ENCODE results near the gene SYCP2. TPM values are rescaled to one million over a fixed set of nuclear protein-coding genes. Genes with fewer than 3 reads are reported as not detected.

The SYCP2 gene
- total and polyA plus RNA-seq, 4 donors, result 1.0 to 6.7 (median 2.5) TPM

DNA sequence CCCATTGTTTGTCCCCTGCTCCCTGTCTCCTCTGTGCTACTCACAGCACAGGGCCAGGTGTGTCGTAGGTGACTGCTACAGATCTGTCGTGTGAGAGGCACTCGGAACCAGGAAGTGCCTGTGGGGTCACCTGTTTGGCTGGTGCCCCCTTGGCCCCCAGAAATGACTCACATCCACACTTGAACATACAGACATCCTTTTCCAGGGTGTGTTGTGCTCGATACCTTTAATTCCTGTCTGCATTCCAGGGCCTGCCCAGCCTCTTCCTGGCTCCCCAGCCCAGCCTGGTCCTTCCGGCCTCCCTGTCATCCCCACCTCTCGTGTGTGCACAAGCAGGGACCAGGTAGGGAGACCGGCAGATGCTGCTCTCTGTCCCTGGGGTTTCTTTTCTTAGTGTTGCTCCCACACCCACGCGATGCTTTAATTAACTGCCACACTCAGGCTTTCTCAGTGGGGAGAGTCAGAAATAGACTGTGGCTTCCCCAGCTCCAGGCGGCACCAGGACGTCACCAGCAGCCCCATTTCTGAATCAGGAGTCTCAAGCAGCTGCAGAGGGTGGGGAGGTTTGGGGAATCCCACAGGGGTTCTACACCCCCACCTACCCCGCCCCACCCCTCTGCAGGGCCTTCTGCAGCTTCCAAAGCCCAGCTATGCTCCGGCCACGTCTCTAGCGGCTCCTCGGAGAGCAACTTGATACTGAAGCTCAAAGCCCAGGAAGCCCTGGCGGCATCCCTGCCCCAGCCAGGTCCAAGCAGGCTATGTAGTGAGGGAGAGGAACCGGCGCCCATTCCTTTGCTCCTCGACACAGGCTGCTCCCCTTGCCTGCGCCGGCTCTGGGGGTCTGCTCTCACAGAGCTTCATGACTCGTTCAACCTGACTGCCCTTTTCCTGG is 102.2 kb downstream of the SYCP2 start:
- TF ChIP-seq, protein P1, sequence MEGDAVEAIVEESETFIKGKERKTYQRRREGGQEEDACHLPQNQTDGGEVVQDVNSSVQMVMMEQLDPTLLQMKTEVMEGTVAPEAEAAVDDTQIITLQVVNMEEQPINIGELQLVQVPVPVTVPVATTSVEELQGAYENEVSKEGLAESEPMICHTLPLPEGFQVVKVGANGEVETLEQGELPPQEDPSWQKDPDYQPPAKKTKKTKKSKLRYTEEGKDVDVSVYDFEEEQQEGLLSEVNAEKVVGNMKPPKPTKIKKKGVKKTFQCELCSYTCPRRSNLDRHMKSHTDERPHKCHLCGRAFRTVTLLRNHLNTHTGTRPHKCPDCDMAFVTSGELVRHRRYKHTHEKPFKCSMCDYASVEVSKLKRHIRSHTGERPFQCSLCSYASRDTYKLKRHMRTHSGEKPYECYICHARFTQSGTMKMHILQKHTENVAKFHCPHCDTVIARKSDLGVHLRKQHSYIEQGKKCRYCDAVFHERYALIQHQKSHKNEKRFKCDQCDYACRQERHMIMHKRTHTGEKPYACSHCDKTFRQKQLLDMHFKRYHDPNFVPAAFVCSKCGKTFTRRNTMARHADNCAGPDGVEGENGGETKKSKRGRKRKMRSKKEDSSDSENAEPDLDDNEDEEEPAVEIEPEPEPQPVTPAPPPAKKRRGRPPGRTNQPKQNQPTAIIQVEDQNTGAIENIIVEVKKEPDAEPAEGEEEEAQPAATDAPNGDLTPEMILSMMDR (IDR thresholded peaks at IDR 0.05; ENCODE audit: control extremely low read depth, extremely low read depth), result no peak
- WGBS, 2 donors, result 65 to 74% methylated on average over 23 of the region's 23 CpGs

DNA sequence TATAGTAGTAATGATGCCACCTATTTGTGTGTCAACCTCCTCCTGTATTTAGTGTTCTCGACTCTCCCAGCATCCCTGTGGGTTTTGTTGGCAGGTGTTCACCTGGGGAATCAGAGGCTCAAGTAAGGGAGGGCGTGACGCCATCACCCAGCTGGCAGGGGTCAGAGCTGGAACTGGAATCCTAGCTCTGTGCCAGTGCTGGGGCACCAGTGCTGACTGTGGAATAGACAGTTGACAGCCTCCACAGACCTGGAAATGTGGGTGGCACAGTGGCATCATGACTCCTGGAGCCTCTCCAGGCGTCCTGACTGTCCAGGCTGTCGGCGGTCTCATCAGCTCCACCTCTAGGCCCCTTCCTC is 102.8 kb downstream of the SYCP2 start:
- ATAC-seq (ENCODE audit: insufficient read depth, low FRiP score) (no peak), DNase-seq (no peak)
- Histone ChIP-seq H3K27ac (ENCODE audit: low read depth in 1 of 2, low read length in 1 of 2) (peak overlapping the region in 1 of 2 donors; percentile 52), H3K36me3 (ENCODE audit: control insufficient read depth in 4 of 4, insufficient read depth in 4 of 4, low read length in 4 of 4) (no peaks in the 10 kb centered on the region), H3K27me3 (ENCODE audit: control insufficient read depth in 3 of 3, insufficient read depth in 3 of 3, low read length in 2 of 3) (peaks cover 0 to 12% (median 0%) of the 10 kb centered on the region in 3 donors), H3K9me3 (ENCODE audit: control insufficient read depth in 4 of 4, insufficient read depth in 3 of 4, low read length in 3 of 4) (no peaks in the 10 kb centered on the region), H3K9ac (ENCODE audit: insufficient read depth in 1 of 2, low read length in 2 of 2) (no peak overlapping the region), H3K4me1 (ENCODE audit: control insufficient read depth in 5 of 5, insufficient read depth in 5 of 5, low read length in 5 of 5) (peaks cover 0 to 18% (median 6%) of the 10 kb centered on the region in 5 donors), H3K4me3 (no peak overlapping the region)
- WGBS, 2 donors, result 58 to 67% methylated on average over 6 of the region's 6 CpGs
- TF ChIP-seq, protein P1 (IDR thresholded peaks at IDR 0.05; ENCODE audit: control extremely low read depth, extremely low read depth), result no peak

More for the DNA sequence above, 102.2 kb downstream of the SYCP2 start:
- Histone ChIP-seq H3K27ac (ENCODE audit: low read depth in 1 of 2, low read length in 1 of 2) (peak overlapping the region in 1 of 2 donors; percentile 52), H3K27me3 (ENCODE audit: control insufficient read depth in 3 of 3, insufficient read depth in 3 of 3, low read length in 2 of 3) (peaks cover 0 to 12% (median 0%) of the 10 kb centered on the region in 3 donors), H3K9me3 (ENCODE audit: control insufficient read depth in 4 of 4, insufficient read depth in 3 of 4, low read length in 3 of 4) (no peaks in the 10 kb centered on the region), H3K4me1 (ENCODE audit: control insufficient read depth in 5 of 5, insufficient read depth in 5 of 5, low read length in 5 of 5) (peaks cover 4 to 24% (median 7%) of the 10 kb centered on the region in 5 donors), H3K9ac (ENCODE audit: insufficient read depth in 1 of 2, low read length in 2 of 2) (no peak overlapping the region), H3K36me3 (ENCODE audit: control insufficient read depth in 4 of 4, insufficient read depth in 4 of 4, low read length in 4 of 4) (no peaks in the 10 kb centered on the region), H3K4me3 (no peak overlapping the region)
- ATAC-seq (ENCODE audit: insufficient read depth, low FRiP score) (no peak), DNase-seq (peak in 2 of 3 donors; percentile 12 to 16)

DNA sequence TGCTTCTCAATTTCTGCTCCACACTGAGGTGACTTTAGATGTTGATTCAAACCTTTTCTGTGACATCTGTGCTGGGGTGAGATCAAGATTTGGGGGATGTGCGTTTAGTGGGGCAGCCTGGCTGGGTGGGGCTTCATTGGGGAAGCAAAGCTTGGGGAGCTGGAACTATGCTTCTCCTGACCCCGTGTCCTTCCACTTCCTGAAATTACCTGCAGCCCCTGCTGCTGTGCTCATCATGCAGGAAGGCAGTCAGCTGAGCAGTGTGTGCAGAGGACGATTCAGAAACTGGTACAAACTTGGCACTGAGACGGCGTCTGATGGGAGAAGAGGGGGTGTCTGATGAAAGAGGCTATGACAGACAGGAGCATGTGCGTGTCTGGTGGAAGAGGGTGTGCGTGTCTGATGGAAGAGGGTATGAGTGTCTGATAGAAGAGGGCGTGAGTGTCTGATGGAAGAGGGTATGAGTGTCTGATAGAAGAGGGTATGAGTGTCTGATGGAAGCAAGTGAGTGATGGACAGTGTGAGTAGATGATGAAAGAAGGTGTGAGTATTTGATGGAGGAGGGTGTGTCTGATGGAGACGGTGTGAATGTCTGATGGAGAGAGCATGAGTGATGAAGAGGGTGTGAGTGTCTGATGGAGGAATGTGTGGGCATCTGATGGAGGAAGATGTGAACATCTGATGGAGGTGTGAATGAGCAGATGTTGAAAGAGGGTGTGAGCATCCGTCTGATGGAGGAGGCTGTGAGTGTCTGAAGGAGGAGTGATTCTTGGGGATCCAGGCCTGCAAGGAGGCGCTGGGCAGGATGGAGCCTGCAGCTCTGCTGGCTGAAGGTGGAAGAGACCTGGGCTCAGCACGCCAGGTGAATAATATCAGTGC is 103.4 kb downstream of the SYCP2 start:
- no peak overlapping the region for H3K4me3 ChIP-seq
- peak overlapping the region in 1 of 2 donors; percentile 52 for H3K27ac ChIP-seq (ENCODE audit: low read depth in 1 of 2, low read length in 1 of 2)
- no peaks in the 10 kb centered on the region for H3K36me3 ChIP-seq (ENCODE audit: control insufficient read depth in 4 of 4, insufficient read depth in 4 of 4, low read length in 4 of 4)
- peaks cover 0 to 12% (median 0%) of the 10 kb centered on the region in 3 donors for H3K27me3 ChIP-seq (ENCODE audit: control insufficient read depth in 3 of 3, insufficient read depth in 3 of 3, low read length in 2 of 3)
- WGBS, 2 donors, result 72 to 76% methylated on average over 12 of the region's 12 CpGs
- H3K4me1 ChIP-seq (ENCODE audit: control insufficient read depth in 5 of 5, insufficient read depth in 5 of 5, low read length in 5 of 5), result peaks cover 0 to 12% (median 3%) of the 10 kb centered on the region in 5 donors
- H3K9ac ChIP-seq (ENCODE audit: insufficient read depth in 1 of 2, low read length in 2 of 2), result no peak overlapping the region
- DNase-seq (no peak), ATAC-seq (ENCODE audit: insufficient read depth, low FRiP score) (no peak)
- no peaks in the 10 kb centered on the region for H3K9me3 ChIP-seq (ENCODE audit: control insufficient read depth in 4 of 4, insufficient read depth in 3 of 4, low read length in 3 of 4)
- TF ChIP-seq, protein P1 (IDR thresholded peaks at IDR 0.05; ENCODE audit: control extremely low read depth, extremely low read depth), result no peak
